Effector memory CD4-positive, alpha-beta T cell (primary cell): ENCODE measurements around the gene TRIM17.

Experiments
- DNase-seq, 3 donors: peaks; one replicate each; pipeline ENCODE4 v3.0.0-alpha.2; 2020
- H3K27ac ChIP-seq: 2 replicates; pipeline ENCODE4 v1.7.0; 2013; ENCODE audit warnings: mild to moderate bottlenecking, low read length, moderate library complexity; ENCODE audit not compliant: insufficient read depth, poor library complexity, severe bottlenecking
- H3K27me3 ChIP-seq: replicated peaks from 2 replicates; pipeline ENCODE4 v1.7.0; 2013; ENCODE audit warnings: mild to moderate bottlenecking, low read length; ENCODE audit not compliant: insufficient read depth, control insufficient read depth, poor library complexity, severe bottlenecking
- H3K36me3 ChIP-seq: 2 replicates; pipeline ENCODE4 v1.7.0; 2013; ENCODE audit warnings: mild to moderate bottlenecking, low read length, moderate library complexity; ENCODE audit not compliant: control insufficient read depth, insufficient read depth
- H3K4me1 ChIP-seq: 2 replicates; pipeline ENCODE4 v1.7.0; 2013; ENCODE audit warnings: low read length, mild to moderate bottlenecking; ENCODE audit not compliant: control insufficient read depth, insufficient read depth, poor library complexity, severe bottlenecking
- H3K4me3 ChIP-seq: 2 replicates; pipeline ENCODE4 v1.7.0; 2013; ENCODE audit warnings: low read length, low read depth, mild to moderate bottlenecking; ENCODE audit not compliant: insufficient read depth, poor library complexity, severe bottlenecking
- H3K9me3 ChIP-seq: 2 replicates; pipeline ENCODE4 v1.7.0; 2013; ENCODE audit warnings: mild to moderate bottlenecking, low read length, moderate library complexity; ENCODE audit not compliant: control insufficient read depth
- total RNA-seq, 3 donors: gene quantifications; one replicate each; lab custom pipeline; 2026; lab: John Stamatoyannopoulos, UW

The TRIM17 gene, protein sequence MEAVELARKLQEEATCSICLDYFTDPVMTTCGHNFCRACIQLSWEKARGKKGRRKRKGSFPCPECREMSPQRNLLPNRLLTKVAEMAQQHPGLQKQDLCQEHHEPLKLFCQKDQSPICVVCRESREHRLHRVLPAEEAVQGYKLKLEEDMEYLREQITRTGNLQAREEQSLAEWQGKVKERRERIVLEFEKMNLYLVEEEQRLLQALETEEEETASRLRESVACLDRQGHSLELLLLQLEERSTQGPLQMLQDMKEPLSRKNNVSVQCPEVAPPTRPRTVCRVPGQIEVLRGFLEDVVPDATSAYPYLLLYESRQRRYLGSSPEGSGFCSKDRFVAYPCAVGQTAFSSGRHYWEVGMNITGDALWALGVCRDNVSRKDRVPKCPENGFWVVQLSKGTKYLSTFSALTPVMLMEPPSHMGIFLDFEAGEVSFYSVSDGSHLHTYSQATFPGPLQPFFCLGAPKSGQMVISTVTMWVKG
- total RNA-seq, result 0.52 to 0.87 (median 0.58) reads per million in 3 donors

DNA sequence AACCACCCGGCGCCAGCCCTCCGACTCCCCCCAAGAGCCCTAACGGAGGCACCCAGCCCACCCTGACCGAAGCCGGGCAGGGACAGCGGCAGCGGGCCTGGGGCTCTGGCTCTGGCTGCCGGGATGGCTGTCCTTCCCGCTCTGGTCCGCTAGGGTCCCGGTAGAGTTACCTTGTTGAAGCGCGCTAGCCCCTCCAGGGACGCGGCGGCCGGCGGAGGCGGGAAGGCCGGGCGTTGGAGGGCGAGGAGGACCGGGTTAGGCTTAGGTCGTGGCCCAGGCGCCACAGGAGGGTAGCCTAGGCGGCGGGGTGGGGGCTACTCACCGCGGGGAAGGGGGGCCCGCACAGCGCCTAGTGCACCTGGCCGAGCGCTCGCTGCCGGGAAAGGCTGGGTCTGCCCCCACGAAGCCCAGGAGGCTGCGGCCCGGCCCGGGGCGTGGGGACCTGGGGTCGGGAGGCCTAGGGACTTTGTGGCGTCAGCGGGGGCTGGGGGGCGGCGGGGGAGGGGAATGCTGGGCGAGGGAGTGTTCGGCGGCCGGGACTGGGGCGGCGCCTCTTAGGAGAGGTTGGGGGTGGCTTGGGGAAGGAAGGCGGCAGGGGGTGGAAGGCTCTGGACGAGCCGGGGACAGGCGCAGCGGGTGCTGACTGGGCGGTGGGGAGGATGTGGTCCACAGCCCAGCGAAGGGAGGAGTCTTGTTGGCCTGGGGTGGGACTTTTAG lies at the start of gene TRIM17:
TSS of gene TRIM17 (minus strand) at position 645 of the 717 bp plus-strand sequence. CDS start 1,789 bp downstream, outside the sequence.
- Histone ChIP-seq H3K4me3 (peak within 1 kb of the TSS; percentile 48), H3K27ac (peak within 1 kb of the TSS; percentile 18), H3K4me1 (peaks cover 19% of the 10 kb centered on the region), H3K9me3 (no peaks in the 10 kb centered on the region), H3K36me3 (no peaks in the 10 kb centered on the region), H3K27me3 (peaks cover 7% of the 10 kb centered on the region)
- DNase-seq, result peak in 1 of 3 donors; percentile 13

GRCh38 chr1:228465571-228466146 lies 49.0 kb upstream of the TRIM17 start:
- H3K36me3 ChIP-seq, result no peaks in the 10 kb centered on the region
- peaks cover 25% of the 10 kb centered on the region for H3K4me1 ChIP-seq
- peaks cover 4% of the 10 kb centered on the region for H3K27me3 ChIP-seq
- peak overlapping the region; percentile 31 for H3K27ac ChIP-seq
- H3K9me3 ChIP-seq, result no peaks in the 10 kb centered on the region
- peak overlapping the region; percentile 1 for H3K4me3 ChIP-seq
- no peak for DNase-seq

- H3K4me1 ChIP-seq, result peaks cover 25% of the 10 kb centered on the region
- peak overlapping the region; percentile 55 for H3K4me3 ChIP-seq
- DNase-seq, result no peak
- H3K27me3 ChIP-seq, result peaks cover 3% of the 10 kb centered on the region
- H3K36me3 ChIP-seq, result no peaks in the 10 kb centered on the region
- peak overlapping the region; percentile 31 for H3K27ac ChIP-seq
- H3K9me3 ChIP-seq, result no peaks in the 10 kb centered on the region
Observed at GRCh38 chr1:228465141-228465540, 48.5 kb upstream of the TRIM17 start.

DNA sequence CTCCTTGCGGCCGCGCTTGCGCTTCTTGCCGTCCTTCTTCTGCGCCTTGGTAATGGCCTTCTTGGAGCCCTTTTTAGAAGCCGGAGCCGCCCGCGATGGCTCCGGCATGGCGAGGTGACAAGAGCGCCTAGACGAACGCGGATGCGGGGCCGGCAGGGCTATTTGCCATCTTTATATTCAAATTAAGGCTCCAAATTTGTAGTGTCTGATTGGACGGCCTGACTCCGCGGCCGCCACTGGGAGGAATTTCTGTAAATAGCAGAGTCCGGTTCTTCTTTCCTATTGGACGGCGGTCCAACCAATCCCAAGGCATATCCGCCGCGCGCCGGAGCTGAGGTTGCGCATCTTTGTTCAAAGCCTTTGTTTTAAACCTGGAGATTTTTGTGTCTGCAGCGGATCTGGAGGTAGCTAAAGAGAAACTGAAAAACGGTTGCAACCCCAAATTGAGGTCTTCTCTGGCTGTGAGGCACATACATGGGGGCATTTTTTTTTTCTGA lies 47.9 kb upstream of the TRIM17 start:
- Histone ChIP-seq H3K4me1 (peaks cover 26% of the 10 kb centered on the region), H3K4me3 (peak overlapping the region; percentile 55)

GRCh38 chr1:228463559-228464455 lies 47.1 kb upstream of the TRIM17 start:
- peak overlapping the region; percentile 55 for H3K4me3 ChIP-seq
- DNase-seq, result peak; percentile 27 to 47 (median 31)

More for the DNA sequence above, 47.9 kb upstream of the TRIM17 start:
- Histone ChIP-seq H3K9me3 (no peaks in the 10 kb centered on the region), H3K27me3 (no peaks in the 10 kb centered on the region), H3K27ac (no peak overlapping the region), H3K36me3 (no peaks in the 10 kb centered on the region)
- DNase-seq, result peak; percentile 79 to 88 (median 85)

DNA sequence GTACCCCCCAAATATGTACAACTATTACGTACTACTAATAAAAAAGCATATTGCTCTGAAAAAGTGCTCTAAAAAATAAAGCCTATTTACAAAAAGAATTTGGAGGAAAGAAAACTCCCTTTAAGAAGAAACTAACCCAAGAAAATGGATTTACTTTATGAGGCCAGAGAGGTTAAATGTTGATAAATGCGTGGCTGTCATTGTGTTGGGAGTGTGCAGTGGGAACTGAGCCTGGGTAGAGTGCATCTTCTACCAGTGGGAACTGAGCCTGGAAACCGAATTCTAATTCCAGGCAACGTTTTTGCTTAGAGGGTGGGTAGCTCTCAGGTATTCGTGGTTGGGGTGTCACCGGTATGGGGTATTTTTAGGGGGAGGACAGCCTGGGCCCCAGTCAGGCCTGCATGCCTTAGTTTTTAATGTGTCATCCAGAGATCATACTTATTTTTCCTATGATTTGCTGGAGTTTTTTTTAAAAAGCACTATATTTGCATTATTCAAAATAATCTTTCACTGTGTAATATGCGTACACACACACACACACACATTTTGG lies 46.4 kb upstream of the TRIM17 start:
- Histone ChIP-seq H3K27ac (no peak overlapping the region), H3K4me3 (peak overlapping the region; percentile 55), H3K36me3 (no peaks in the 10 kb centered on the region), H3K4me1 (peaks cover 36% of the 10 kb centered on the region), H3K9me3 (no peaks in the 10 kb centered on the region), H3K27me3 (no peaks in the 10 kb centered on the region)
- DNase-seq, result no peak

More at GRCh38 chr1:228463559-228464455, 47.1 kb upstream of the TRIM17 start:
- Histone ChIP-seq H3K9me3 (no peaks in the 10 kb centered on the region), H3K36me3 (no peaks in the 10 kb centered on the region), H3K27me3 (no peaks in the 10 kb centered on the region), H3K27ac (no peak overlapping the region), H3K4me1 (peaks cover 32% of the 10 kb centered on the region)

GRCh38 chr1:228462560-228462959 lies 45.9 kb upstream of the TRIM17 start:
- Histone ChIP-seq H3K27me3 (no peaks in the 10 kb centered on the region), H3K4me3 (no peak overlapping the region), H3K9me3 (no peaks in the 10 kb centered on the region), H3K27ac (no peak overlapping the region), H3K4me1 (peaks cover 39% of the 10 kb centered on the region), H3K36me3 (no peaks in the 10 kb centered on the region)
- no peak for DNase-seq

GRCh38 chr1:228460821-228461220 lies 44.2 kb upstream of the TRIM17 start:
- no peaks in the 10 kb centered on the region for H3K27me3 ChIP-seq
- peaks cover 46% of the 10 kb centered on the region for H3K4me1 ChIP-seq

More at GRCh38 chr1:228460821-228461220, 44.2 kb upstream of the TRIM17 start:
- Histone ChIP-seq H3K4me3 (no peak overlapping the region), H3K9me3 (no peaks in the 10 kb centered on the region), H3K27ac (no peak overlapping the region), H3K36me3 (no peaks in the 10 kb centered on the region)
- no peak for DNase-seq
